ENCODE data around the gene PIP5K1B. TPM values are rescaled to one million over a fixed set of nuclear protein-coding genes. Genes with fewer than 3 reads are reported as not detected.

Gene PIP5K1B
- total and polyA plus RNA-seq, 2 of the 13 experiments (the other 11 are each of a cell fraction or from before 2014, with no cell fraction given): 15.8 to 17.5 TPM

DNA sequence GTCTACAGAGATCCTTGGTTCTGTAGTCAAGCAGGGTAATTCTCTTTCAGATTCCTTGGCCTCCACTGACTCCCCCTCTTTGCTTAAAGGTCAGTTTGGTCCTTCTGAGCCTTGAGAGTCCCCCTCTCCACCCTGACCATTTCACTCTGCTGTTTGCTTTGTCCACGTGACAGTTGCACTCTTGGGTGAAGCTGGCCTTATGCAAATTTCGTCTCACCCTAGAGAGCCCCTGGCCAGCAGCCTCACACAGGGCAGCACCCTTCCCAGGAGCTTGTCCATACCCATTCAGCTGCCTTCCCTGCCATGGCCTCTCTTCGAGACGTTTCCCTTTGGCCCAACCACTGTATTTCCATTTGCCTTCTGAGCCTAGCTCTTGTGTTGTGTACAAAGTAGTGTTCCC is 245.1 kb downstream of the PIP5K1B start (continued):
- TF ChIP-seq, protein P1, sequence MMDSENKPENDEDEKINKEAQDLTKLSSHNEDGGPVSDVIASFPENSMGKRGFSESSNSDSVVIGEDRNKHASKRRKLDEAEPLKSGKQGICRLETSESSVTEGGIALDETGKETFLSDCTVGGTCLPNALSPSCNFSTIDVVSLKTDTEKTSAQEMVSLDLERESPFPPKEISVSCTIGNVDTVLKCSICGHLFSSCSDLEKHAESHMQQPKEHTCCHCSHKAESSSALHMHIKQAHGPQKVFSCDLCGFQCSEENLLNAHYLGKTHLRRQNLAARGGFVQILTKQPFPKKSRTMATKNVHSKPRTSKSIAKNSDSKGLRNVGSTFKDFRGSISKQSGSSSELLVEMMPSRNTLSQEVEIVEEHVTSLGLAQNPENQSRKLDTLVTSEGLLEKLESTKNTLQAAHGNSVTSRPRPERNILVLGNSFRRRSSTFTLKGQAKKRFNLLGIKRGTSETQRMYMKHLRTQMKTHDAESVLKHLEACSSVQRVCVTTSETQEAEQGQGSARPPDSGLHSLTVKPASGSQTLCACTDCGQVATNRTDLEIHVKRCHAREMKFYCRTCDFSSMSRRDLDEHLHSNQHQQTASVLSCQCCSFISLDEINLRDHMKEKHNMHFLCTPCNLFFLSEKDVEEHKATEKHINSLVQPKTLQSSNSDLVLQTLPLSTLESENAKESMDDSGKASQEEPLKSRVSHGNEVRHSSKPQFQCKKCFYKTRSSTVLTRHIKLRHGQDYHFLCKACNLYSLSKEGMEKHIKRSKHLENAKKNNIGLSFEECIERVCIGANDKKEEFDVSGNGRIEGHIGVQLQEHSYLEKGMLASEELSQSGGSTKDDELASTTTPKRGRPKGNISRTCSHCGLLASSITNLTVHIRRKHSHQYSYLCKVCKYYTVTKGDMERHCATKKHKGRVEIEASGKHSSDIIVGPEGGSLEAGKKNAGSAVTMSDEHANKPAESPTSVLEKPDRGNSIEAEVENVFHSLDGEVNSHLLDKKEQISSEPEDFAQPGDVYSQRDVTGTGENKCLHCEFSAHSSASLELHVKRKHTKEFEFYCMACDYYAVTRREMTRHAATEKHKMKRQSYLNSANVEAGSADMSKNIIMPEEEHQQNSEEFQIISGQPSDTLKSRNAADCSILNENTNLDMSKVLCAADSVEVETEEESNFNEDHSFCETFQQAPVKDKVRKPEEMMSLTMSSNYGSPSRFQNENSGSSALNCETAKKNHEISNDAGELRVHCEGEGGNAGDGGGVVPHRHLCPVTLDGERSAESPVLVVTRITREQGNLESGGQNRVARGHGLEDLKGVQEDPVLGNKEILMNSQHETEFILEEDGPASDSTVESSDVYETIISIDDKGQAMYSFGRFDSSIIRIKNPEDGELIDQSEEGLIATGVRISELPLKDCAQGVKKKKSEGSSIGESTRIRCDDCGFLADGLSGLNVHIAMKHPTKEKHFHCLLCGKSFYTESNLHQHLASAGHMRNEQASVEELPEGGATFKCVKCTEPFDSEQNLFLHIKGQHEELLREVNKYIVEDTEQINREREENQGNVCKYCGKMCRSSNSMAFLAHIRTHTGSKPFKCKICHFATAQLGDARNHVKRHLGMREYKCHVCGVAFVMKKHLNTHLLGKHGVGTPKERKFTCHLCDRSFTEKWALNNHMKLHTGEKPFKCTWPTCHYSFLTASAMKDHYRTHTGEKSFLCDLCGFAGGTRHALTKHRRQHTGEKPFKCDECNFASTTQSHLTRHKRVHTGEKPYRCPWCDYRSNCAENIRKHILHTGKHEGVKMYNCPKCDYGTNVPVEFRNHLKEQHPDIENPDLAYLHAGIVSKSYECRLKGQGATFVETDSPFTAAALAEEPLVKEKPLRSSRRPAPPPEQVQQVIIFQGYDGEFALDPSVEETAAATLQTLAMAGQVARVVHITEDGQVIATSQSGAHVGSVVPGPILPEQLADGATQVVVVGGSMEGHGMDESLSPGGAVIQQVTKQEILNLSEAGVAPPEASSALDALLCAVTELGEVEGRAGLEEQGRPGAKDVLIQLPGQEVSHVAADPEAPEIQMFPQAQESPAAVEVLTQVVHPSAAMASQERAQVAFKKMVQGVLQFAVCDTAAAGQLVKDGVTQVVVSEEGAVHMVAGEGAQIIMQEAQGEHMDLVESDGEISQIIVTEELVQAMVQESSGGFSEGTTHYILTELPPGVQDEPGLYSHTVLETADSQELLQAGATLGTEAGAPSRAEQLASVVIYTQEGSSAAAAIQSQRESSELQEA (CRISPR knock-in tag; IDR thresholded peaks at IDR 0.05; ENCODE audit: not compliant biosample characterization): no peak

DNA sequence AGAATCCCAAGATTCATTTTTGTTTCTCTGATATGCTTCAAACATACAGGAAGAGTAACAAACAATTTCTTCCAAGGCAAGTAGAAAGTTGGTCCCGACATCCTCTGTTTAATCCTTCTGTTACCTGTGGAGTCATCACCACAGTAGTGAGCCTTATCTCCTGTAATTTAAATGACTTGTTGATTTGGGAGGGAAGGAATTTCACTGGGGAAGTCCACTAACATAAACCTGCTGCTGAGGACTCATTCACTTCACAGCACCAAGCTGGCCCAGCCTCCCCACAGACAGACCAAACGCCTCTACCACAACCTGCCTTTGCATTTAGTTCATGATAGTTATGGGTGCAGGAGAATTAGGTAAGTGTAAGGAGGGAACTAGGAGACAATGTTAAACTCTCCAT is 245.6 kb downstream of the PIP5K1B start:
- CTCF ChIA-PET (ENCODE audit: low intra/inter-chr PET ratio, low total read pairs): no interaction called here
- no peaks in the 10 kb centered on the region for H4K20me1 ChIP-seq (ENCODE audit: insufficient read depth, low read length)
- intact Hi-C loops (cut with micrococcal nuclease; ENCODE audit: unreplicated experiment) (no loop called here), in situ Hi-C loops (cut with HindIII; ENCODE audit: extremely low pct_ligation_motif_present, low pct_unique_long_range_greater_than_20kb) (no loop called here)
- no peaks in the 10 kb centered on the region for H3K79me2 ChIP-seq (ENCODE audit: insufficient read depth, low read length)
- peaks cover 3 to 11% of the 10 kb centered on the region in 2 experiments; a peak in 4 of 5 replicates for H3K36me3 ChIP-seq (replicated peaks in 1 of 2; ENCODE audit: control insufficient read depth in 1 of 2, insufficient read depth in 2 of 2, low read length in 2 of 2)
- H3K9ac ChIP-seq (ENCODE audit: insufficient read depth, low read depth, low read length): no peak overlapping the region
- H3K27me3 ChIP-seq (ENCODE audit: control insufficient read depth in 1 of 2, insufficient read depth in 2 of 2, low read length in 2 of 2): no peaks in the 10 kb centered on the region
- no peak overlapping the region for H3K4me2 ChIP-seq (ENCODE audit: low read depth, low read length)
- H3K9me3 ChIP-seq (ENCODE audit: low read length): no peaks in the 10 kb centered on the region
- H2AFZ ChIP-seq (ENCODE audit: low read length): no peak overlapping the region
- BruUV-seq (replicated peaks): no TSS peak
- DNase-seq (ENCODE audit: low spot score): no peak
- ATAC-seq: no peak
- WGBS (ENCODE audit: low lambda C conversion rate): 95% methylated on average over 2 of the region's 2 CpGs
- no peak overlapping the region for H3K4me3 ChIP-seq (replicated peaks in 1 of 3; ENCODE audit: insufficient read depth in 1 of 3, low read depth in 2 of 3, low read length in 3 of 3)
- no peak overlapping the region for H3K27ac ChIP-seq (ENCODE audit: extremely low read length, insufficient read depth, low read length)
- H3K4me1 ChIP-seq (ENCODE audit: insufficient read depth, low read length): no peaks in the 10 kb centered on the region
- POLR2A ChIA-PET: no interaction called here
- FAIRE-seq: no peak
- TF ChIP-seq FOXK1 (CRISPR knock-in tag; IDR thresholded peaks at IDR 0.05; ENCODE audit: borderline replicate concordance, low read depth): no peak
- TF ChIP-seq STAT5B (CRISPR knock-in tag; IDR thresholded peaks at IDR 0.05): no peak
- TF ChIP-seq GATA4 (IDR thresholded peaks at IDR 0.05; ENCODE audit: borderline replicate concordance, low read depth): no peak
- no peak for TF ChIP-seq MAFF (IDR thresholded peaks at IDR 0.05; ENCODE audit: low read depth, low read length)
- TF ChIP-seq PCBP2 (optimal IDR thresholded peaks at IDR 0.05; ENCODE audit: low read depth, low read length, poor library complexity, severe bottlenecking): no peak
- no peak for TF ChIP-seq ZNF274 (CRISPR knock-in tag; IDR thresholded peaks at IDR 0.05)
- TF ChIP-seq HNF4A (CRISPR knock-in tag; IDR thresholded peaks at IDR 0.05): no peak
- TF ChIP-seq, protein P2, sequence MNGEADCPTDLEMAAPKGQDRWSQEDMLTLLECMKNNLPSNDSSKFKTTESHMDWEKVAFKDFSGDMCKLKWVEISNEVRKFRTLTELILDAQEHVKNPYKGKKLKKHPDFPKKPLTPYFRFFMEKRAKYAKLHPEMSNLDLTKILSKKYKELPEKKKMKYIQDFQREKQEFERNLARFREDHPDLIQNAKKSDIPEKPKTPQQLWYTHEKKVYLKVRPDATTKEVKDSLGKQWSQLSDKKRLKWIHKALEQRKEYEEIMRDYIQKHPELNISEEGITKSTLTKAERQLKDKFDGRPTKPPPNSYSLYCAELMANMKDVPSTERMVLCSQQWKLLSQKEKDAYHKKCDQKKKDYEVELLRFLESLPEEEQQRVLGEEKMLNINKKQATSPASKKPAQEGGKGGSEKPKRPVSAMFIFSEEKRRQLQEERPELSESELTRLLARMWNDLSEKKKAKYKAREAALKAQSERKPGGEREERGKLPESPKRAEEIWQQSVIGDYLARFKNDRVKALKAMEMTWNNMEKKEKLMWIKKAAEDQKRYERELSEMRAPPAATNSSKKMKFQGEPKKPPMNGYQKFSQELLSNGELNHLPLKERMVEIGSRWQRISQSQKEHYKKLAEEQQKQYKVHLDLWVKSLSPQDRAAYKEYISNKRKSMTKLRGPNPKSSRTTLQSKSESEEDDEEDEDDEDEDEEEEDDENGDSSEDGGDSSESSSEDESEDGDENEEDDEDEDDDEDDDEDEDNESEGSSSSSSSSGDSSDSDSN (CRISPR knock-in tag; IDR thresholded peaks at IDR 0.05): no peak
- TF ChIP-seq, protein P3, sequence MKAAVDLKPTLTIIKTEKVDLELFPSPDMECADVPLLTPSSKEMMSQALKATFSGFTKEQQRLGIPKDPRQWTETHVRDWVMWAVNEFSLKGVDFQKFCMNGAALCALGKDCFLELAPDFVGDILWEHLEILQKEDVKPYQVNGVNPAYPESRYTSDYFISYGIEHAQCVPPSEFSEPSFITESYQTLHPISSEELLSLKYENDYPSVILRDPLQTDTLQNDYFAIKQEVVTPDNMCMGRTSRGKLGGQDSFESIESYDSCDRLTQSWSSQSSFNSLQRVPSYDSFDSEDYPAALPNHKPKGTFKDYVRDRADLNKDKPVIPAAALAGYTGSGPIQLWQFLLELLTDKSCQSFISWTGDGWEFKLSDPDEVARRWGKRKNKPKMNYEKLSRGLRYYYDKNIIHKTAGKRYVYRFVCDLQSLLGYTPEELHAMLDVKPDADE (CRISPR knock-in tag; IDR thresholded peaks at IDR 0.05): no peak
- TF ChIP-seq ZMYM4 (CRISPR knock-in tag; IDR thresholded peaks at IDR 0.05): no peak
